Keratinocyte (primary cell): ENCODE results near the gene SPTSSB. TPM values are rescaled to one million over a fixed set of nuclear protein-coding genes. Genes with fewer than 3 reads are reported as not detected.

ENCODE experiments used
- DNase-seq: peaks from one replicate; pipeline ENCODE4 v3.0.0-alpha.2; 2011; ENCODE audit warnings: low read depth, missing footprints, low spot score
- FAIRE-seq: peaks from 2 replicates; lab custom pipeline; 2011; peaks lifted over from hg19 to GRCh38; lab: Jason Lieb, UNC
- H2AFZ ChIP-seq: 2 replicates; pipeline ENCODE4 v1.6.0; 2012; ENCODE audit warnings: low read length, control low read depth, inconsistent platforms; ENCODE audit not compliant: control insufficient read depth
- H3K27ac ChIP-seq: 2 replicates; pipeline ENCODE4 v1.5.1; 2011; ENCODE audit warnings: low read length; ENCODE audit not compliant: control insufficient read depth, insufficient read depth
- H3K27me3 ChIP-seq: 3 replicates; pipeline ENCODE4 v1.6.0; 2011; ENCODE audit warnings: low read length; ENCODE audit not compliant: control insufficient read depth, insufficient read depth; ENCODE audit errors: extremely low read depth
- H3K36me3 ChIP-seq, 2 experiments: 2 replicates in 1 of 2; 3 replicates in 1 of 2; pipeline ENCODE4 v1.5.1; 2011; ENCODE audit warnings: low read length in 2 of 2, mild to moderate bottlenecking in 1 of 2; ENCODE audit not compliant: control insufficient read depth in 2 of 2, insufficient read depth in 2 of 2; ENCODE audit errors: extremely low read depth in 1 of 2
- H3K4me1 ChIP-seq: 3 replicates; pipeline ENCODE4 v1.5.1; 2011; ENCODE audit warnings: low read length; ENCODE audit not compliant: control insufficient read depth, insufficient read depth; ENCODE audit errors: extremely low read depth
- H3K4me2 ChIP-seq: 3 replicates; pipeline ENCODE4 v1.6.0; 2011; ENCODE audit warnings: low read depth, low read length; ENCODE audit not compliant: control insufficient read depth, insufficient read depth; ENCODE audit errors: extremely low read depth
- H3K4me3 ChIP-seq, 3 experiments: fragments of 200-600 bp in 1 of 3; sonication (generic) in 1 of 3; 2 replicates in 2 of 3; 3 replicates in 1 of 3; pipeline ENCODE4 v1.5.1; 2011 to 2016; ENCODE audit warnings: low read length in 3 of 3, mild to moderate bottlenecking in 3 of 3, control low read depth in 2 of 3, inconsistent platforms in 1 of 3, low read depth in 1 of 3, mixed read lengths in 1 of 3, mixed run types in 1 of 3, moderate library complexity in 1 of 3; ENCODE audit not compliant: control insufficient read depth in 2 of 3, insufficient read depth in 2 of 3; ENCODE audit errors: extremely low read depth in 1 of 3
- H3K79me2 ChIP-seq: 2 replicates; pipeline ENCODE4 v1.6.0; 2012; ENCODE audit warnings: low read length; ENCODE audit not compliant: control insufficient read depth, insufficient read depth
- H3K9ac ChIP-seq: 3 replicates; pipeline ENCODE4 v1.6.0; 2011; ENCODE audit warnings: low read length; ENCODE audit not compliant: control insufficient read depth, insufficient read depth; ENCODE audit errors: extremely low read depth
- H3K9me1 ChIP-seq: 3 replicates; pipeline ENCODE4 v1.6.0; 2011; ENCODE audit warnings: low read length; ENCODE audit not compliant: control insufficient read depth, insufficient read depth; ENCODE audit errors: extremely low read depth
- H3K9me3 ChIP-seq: 2 replicates; pipeline ENCODE4 v1.5.1; 2012; ENCODE audit warnings: low read depth, low read length; ENCODE audit not compliant: control insufficient read depth
- H4K20me1 ChIP-seq: 3 replicates; pipeline ENCODE4 v1.6.0; 2011; ENCODE audit warnings: low read length; ENCODE audit not compliant: control insufficient read depth, insufficient read depth; ENCODE audit errors: extremely low read depth
- CTCF ChIP-seq, 3 experiments: IDR thresholded peaks in 1 of 3; conservative IDR thresholded peaks in 1 of 3; optimal IDR thresholded peaks in 1 of 3; 2 replicates in 2 of 3; 3 replicates in 1 of 3; pipeline versions ENCODE3 to v1.5.1; 2011; ENCODE audit warnings: low read length in 3 of 3, mild to moderate bottlenecking in 3 of 3, moderate library complexity in 2 of 3, control low read depth in 1 of 3, inconsistent platforms in 1 of 3; ENCODE audit not compliant: insufficient read depth in 2 of 3; ENCODE audit errors: extremely low read depth in 1 of 3
- EZH2 ChIP-seq: IDR thresholded peaks from one replicate; pipeline ENCODE4 v1.6.1; 2012; ENCODE audit warnings: inconsistent platforms, mild to moderate bottlenecking, low read length, moderate library complexity
- dilution Hi-C: fragments of 300-500 bp; cut with MboI; formaldehyde crosslinking; loops from one replicate; pipeline ENCODE4 v1.7.0; 2020; ENCODE audit warnings: low sequenced_read_pairs; ENCODE audit not compliant: extremely low pct_ligation_motif_present
- polyA plus RNA-seq, 5 experiments: library from polyadenylated mRNA; depleted of rRNA in 3 of 5; stranded (reverse) in 3 of 5; stranded (forward) in 1 of 5; unstranded in 1 of 5; fragments of >200 nt; gene quantifications; 1 replicate in 1 of 5; 2 replicates in 3 of 5; 3 replicates in 1 of 5; pipeline versions ENCODE4 v1.2.1 to v1.2.3, GENCODE V29; 2011 to 2012; ENCODE audit warnings: missing spikeins in 2 of 5, low read depth in 1 of 5, low replicate concordance in 1 of 5

Gene SPTSSB
- polyA plus RNA-seq, 1 donor (not counting 4 experiments of a cell fraction or from before 2014, with no cell fraction given) = 2.6 TPM

- no peaks in the 10 kb centered on the region for H3K9me1 ChIP-seq
- no peak overlapping the region for H3K4me2 ChIP-seq
- no peaks in the 10 kb centered on the region for H3K79me2 ChIP-seq
- no peaks in the 10 kb centered on the region for H3K9me3 ChIP-seq
- H2AFZ ChIP-seq = no peak overlapping the region
- no peak overlapping the region for H3K4me3 ChIP-seq
- dilution Hi-C loops = no loop called here
- H3K4me1 ChIP-seq = no peaks in the 10 kb centered on the region
- no peak for DNase-seq
- H4K20me1 ChIP-seq = no peaks in the 10 kb centered on the region
- H3K27me3 ChIP-seq = no peaks in the 10 kb centered on the region
- no peak overlapping the region for H3K9ac ChIP-seq
- H3K27ac ChIP-seq = no peak overlapping the region
- no peak for FAIRE-seq
- H3K36me3 ChIP-seq = no peaks in the 10 kb centered on the region
- TF ChIP-seq EZH2 (no peak), CTCF (optimal IDR thresholded peaks at IDR 0.05 in 1 of 3, IDR thresholded peaks at IDR 0.05 in 1 of 3, conservative IDR thresholded peaks at IDR 0.05 in 1 of 3; ENCODE audit: extremely low read depth in 1 of 3, insufficient read depth in 2 of 3, low read length in 3 of 3) (no peak)
Measured at GRCh38 chr3:161325059-161325458, 46.3 kb downstream of the SPTSSB start.

- H3K27ac ChIP-seq = no peak overlapping the region
- TF ChIP-seq CTCF (optimal IDR thresholded peaks at IDR 0.05 in 1 of 3, IDR thresholded peaks at IDR 0.05 in 1 of 3, conservative IDR thresholded peaks at IDR 0.05 in 1 of 3; ENCODE audit: extremely low read depth in 1 of 3, insufficient read depth in 2 of 3, low read length in 3 of 3) = no peak
- TF ChIP-seq EZH2 = no peak
- no peaks in the 10 kb centered on the region for H4K20me1 ChIP-seq
- no peak overlapping the region for H3K4me2 ChIP-seq
- dilution Hi-C loops = no loop called here
- H3K4me3 ChIP-seq = no peak overlapping the region
- no peak for FAIRE-seq
- H3K27me3 ChIP-seq = no peaks in the 10 kb centered on the region
- H3K9me1 ChIP-seq = no peaks in the 10 kb centered on the region
- H2AFZ ChIP-seq = no peak overlapping the region
- no peaks in the 10 kb centered on the region for H3K79me2 ChIP-seq
- DNase-seq = no peak
- H3K9me3 ChIP-seq = no peaks in the 10 kb centered on the region
- H3K4me1 ChIP-seq = no peaks in the 10 kb centered on the region
- no peaks in the 10 kb centered on the region for H3K36me3 ChIP-seq
- no peak overlapping the region for H3K9ac ChIP-seq
Measured at GRCh38 chr3:161323926-161324621, 47.2 kb downstream of the SPTSSB start.
